SK-MEL-5 (cell line): ENCODE data around the gene SHROOM3. TPM values are rescaled to one million over a fixed set of nuclear protein-coding genes. Genes with fewer than 3 reads are reported as not detected.
A peak's percentile ranks its signal among the peaks of the same experiment; 100 is the strongest.

Experiments used
- DNase-seq: peaks from one replicate; pipeline ENCODE4 v3.0.0-alpha.2; 2016; ENCODE audit warnings: low read depth, low spot score
- in situ Hi-C: cut with HindIII; loops from 2 replicates; pipeline ENCODE4 v1.10.0; 2016; ENCODE audit warnings: low sequenced_read_pairs, high pct_unique_total_duplicates, low pct_unique_long_range_greater_than_20kb
- total RNA-seq: library from RNA; depleted of rRNA; stranded (reverse); fragments of >200 nt; shearing (Covaris generic); gene quantifications from 2 replicates; pipeline ENCODE4 v1.2.3, GENCODE V29; 2014

SHROOM3 gene
- total RNA-seq, 1 experiment from 2014 or later, result 0.82 TPM

DNA sequence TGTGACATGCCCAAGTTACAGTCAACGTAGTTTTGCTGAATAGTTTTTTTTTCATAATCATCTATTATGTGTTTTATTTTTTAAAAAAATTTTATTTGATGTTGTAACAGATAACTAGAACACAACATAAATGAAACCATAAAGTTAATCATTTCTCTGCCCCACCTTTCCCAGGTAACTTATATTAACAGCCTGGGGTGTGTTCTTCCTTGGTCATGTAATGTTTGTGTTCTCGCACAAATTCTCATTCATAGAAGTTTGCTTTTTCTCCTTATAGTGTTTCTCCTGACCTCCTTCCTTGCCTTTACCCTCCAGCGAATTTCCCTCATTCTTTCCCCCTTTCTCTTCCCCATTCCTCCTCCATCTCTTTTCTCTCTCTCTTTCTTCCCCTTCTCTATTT, 248.1 kb downstream of the SHROOM3 start:
- in situ Hi-C loops, result no loop called here

DNA sequence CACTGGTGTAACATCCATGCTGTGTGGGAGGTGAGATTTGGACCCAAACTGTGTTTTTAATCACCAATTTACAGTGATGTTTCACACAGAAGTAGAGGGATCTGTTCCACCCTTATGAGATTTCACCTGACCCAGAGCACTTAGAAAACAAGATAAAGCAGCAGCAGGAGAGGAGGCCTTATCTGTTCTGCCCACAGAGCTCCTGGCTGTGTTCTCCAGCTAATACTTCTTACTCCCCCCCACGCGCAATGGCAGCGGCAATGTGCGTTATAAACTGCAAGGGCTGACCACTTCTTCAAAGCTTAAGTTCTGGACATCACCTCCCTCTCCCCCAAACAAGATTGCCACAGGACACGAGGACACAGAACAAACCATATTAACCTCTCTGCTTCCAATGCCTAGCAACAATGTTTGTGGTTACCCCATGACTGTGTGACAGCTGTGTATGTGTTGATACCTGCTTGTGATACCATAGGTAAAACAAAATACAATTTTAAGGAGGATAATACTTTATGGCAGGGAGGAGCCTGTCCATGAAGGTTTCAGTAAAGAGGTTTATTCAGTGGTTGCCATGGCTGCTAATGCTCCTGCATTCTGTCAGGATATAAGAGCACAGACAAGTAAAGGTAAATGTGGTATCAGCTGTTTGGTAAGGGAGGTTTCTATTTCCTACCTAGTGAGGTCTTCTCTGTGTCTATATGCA, 252.9 kb downstream of the SHROOM3 start:
- DNase-seq, result no peak
- in situ Hi-C loops, result no loop called here

More for the DNA sequence above, 248.1 kb downstream of the SHROOM3 start:
- DNase-seq, result no peak

DNA sequence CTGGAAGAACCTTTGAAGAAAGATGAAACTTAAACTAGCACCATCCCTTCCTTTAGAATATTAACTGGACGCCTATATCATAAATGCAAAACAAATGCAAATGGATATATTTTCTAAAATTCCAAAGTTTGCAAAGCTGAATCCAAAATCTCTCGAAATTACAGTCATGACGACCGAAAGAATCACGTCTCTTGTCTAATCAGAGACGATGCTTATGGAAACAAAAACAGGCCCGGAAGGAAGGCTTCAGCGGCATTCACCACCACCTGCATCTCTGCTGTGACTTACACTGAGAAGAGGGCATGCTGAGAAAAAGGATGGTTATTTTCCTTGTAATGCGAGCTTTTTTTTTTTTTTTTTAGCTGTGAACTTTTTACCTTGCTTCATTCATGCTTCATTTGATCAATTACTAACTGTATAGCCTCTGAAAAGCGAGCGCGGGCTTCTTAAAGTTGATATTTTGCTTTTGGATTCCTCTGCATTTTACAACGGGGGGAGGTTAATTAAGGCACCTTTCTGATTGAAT, 253.7 kb downstream of the SHROOM3 start:
- in situ Hi-C loops, result no loop called here

GRCh38 chr4:76689145-76689817, 254.3 kb downstream of the SHROOM3 start:
- no peak for DNase-seq

More for the DNA sequence above, 253.7 kb downstream of the SHROOM3 start:
- DNase-seq, result no peak

GRCh38 chr4:76690011-76690905, 255.2 kb downstream of the SHROOM3 start:
- in situ Hi-C loops, result no loop called here
- no peak for DNase-seq

More at GRCh38 chr4:76689145-76689817, 254.3 kb downstream of the SHROOM3 start:
- in situ Hi-C loops, result no loop called here

DNA sequence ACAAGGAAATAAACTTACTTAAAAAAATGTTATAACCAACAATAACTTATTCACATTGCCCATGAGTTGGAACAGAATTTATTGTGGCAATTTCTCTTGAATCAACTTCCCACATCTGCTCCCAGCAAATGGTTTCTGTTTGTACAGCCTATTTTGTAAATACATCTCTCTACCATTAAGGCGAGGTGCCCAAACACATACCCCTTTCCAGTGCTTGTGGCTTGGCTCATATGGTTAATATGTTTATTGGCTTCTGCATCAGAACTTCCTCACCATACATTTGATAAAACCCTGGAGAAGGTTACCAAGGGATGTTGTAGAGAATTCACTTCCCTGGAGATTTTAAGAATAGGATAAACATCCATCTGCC, 255.9 kb downstream of the SHROOM3 start:
- in situ Hi-C loops, result no loop called here
- DNase-seq, result no peak

- in situ Hi-C loops, result no loop called here
- DNase-seq, result no peak
These were observed 257.0 kb downstream of the SHROOM3 start for GRCh38 chr4:76691807-76692582.

- in situ Hi-C loops, result no loop called here
- DNase-seq, result no peak
These were observed 257.7 kb downstream of the SHROOM3 start for GRCh38 chr4:76692761-76693160.

DNA sequence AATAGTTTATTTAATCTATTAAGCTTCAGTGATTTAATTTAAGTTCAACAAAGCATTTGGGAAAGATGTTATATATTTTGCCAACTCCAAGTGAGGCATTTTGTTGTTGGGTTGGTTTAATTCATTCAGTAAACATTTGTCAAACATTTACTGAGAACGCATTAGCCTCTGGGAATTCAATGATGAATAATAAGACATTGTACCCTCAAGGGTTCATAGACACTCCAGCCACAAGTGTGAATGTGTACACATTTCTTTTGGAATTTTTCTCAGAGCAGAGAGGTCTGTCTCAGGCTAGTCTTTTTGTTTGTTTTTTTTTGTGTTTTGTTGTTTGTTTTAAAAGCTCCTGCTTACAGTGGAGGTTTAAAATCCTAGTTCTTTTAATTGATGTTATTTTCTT, 259.0 kb downstream of the SHROOM3 start:
- in situ Hi-C loops, result no loop called here
- DNase-seq, result peak; percentile 36

DNA sequence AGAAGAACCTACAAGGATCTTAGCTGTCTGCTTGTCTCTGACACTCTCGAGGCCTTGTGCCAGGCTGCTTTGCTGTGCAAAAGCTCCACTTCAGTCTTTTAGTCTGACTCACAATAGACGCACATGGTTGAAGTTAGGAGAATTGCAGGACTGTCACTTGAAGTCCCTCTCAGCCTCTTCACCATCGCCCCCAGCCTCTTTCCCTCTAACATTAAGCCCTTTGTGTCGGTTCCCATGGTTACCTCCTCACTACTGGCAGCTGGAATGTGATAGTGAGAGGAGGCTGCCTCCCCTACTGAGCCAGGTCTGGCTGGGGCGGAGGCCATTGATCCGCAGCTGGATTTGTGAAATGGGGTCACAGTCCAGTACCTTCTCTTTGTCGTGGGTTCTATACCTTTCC, 261.1 kb downstream of the SHROOM3 start:
- in situ Hi-C loops, result no loop called here
- no peak for DNase-seq

- in situ Hi-C loops, result no loop called here
- DNase-seq, result no peak
These were observed 262.2 kb downstream of the SHROOM3 start for GRCh38 chr4:76697129-76697803.

DNA sequence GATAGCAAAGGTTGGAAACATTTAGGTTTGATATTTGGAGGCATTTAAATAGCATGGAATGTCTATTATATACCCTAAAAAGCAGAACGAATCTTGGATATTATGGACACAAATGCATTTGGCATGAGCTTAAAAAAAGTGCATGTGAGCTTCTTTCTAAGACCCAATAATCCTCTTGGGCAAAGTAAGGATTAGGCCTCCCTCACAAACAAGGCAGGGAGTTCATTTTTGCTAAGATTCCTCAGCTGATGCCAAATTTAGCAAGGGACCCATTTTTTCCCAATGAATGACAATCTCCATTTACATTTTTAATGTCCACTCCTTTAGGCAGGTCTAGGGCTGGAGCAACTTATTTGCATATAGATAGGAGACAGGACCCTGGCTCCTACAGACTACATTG, 263.1 kb downstream of the SHROOM3 start:
- in situ Hi-C loops, result no loop called here
- no peak for DNase-seq

DNA sequence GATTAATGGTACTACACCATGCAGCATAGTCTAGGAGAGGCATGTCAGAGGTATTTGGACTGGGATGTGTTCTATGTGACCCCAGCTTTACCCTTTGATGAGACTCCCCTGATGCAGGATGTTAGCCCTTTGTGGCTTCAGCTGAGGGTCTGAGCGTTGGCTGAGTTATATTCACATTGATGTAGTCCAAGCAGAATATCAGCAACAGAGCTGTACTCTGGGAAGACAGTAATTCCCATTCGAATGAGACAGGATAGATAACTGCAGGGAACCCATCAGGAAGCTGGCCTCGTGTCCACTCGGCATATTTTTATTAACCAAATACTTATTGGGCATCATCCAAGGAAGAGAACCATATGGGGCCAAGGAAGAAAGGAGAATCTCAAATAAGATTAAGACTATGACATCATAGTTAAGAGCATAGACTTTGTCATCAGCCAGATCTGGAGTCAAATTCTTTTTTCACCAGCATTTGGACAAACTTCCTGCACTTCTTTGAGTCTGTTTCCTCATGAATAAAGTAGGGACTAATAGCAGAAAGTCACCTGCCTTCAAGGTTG, 264.8 kb downstream of the SHROOM3 start:
- in situ Hi-C loops, result no loop called here
- DNase-seq, result no peak

DNA sequence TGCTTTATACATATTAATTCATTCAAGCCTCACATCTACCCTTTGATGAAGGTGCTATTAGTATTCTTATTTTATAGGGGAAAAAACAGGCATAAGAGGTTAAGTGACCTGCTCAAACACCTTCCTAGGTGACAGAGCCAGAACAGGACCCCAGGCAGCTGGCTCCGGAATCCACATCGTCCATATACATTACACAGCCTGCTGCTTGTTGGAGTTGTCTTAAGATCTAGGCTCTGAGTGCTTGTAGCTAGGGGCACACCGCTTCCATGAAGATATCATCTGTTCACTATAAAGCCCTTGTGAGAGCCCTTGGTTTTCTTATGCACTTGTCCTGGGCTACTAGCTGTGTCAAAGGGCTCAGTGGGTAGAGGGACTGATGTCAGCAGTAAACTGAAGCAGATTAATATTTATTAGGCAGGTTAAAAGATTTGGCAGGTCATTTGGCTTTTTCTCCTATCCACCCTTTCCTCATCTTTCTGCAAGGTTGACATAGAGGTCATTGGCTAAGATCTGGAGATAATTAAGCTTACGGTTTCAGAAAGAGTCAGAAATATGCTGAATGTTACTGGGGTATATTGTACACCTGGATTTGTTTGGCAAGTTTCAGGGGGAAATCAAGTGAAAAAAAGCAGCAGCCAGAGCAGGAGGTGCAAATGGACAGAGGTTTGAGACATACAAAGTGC, 267.6 kb downstream of the SHROOM3 start:
- no peak for DNase-seq
- in situ Hi-C loops, result no loop called here

DNA sequence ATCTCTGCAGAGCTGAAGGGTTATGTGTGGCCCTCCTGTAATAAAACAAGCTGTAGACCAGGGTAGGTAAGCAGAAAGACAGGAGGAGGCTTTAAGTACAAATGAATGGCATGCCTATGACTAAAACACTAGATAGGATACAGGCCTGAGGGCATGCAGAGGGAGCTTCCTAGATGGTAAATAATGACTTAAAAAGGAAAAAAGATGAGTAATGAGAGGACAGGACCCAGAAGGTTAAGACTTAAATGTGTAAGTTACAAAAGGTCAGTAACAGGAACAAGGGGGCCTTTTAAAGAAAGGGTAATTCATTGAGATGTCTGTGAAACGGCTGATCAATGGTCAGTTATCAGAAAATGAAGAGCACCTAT, 268.1 kb downstream of the SHROOM3 start:
- in situ Hi-C loops, result no loop called here

GRCh38 chr4:76703676-76704075, 268.6 kb downstream of the SHROOM3 start:
- in situ Hi-C loops, result no loop called here
- DNase-seq, result no peak

More for the DNA sequence above, 268.1 kb downstream of the SHROOM3 start:
- DNase-seq, result peak; percentile 92
